ENCODE measurements around the gene EIF5A.
"Not testable (repeated sequence)": the region's sequence is repeated elsewhere in the genome, so short reads cannot be mapped to it uniquely, and the experiment has no call there.

The EIF5A gene

GRCh38 chr17:7330638-7331015 is 23.2 kb downstream of the EIF5A start:
- no peak for DNase-seq (ENCODE audit: low read depth)

GRCh38 chr17:7332111-7332510 is 24.7 kb downstream of the EIF5A start:
- DNase-seq (ENCODE audit: low read depth) = no peak

GRCh38 chr17:7332600-7333069 is 25.2 kb downstream of the EIF5A start:
- DNase-seq (ENCODE audit: low read depth) = not testable (repeated sequence)

GRCh38 chr17:7334938-7335538 is 27.6 kb downstream of the EIF5A start:
- no peak for DNase-seq (ENCODE audit: low read depth)

GRCh38 chr17:7335765-7336164 is 28.3 kb downstream of the EIF5A start:
- DNase-seq (ENCODE audit: low read depth) = not testable (repeated sequence)

- no peak for DNase-seq (ENCODE audit: low read depth)
These were observed 29.1 kb downstream of the EIF5A start, which contains the start of gene ACAP1 for GRCh38 chr17:7336240-7337175. Gene ACAP1 (plus strand): TSS chr17:7336529. CDS start chr17:7336735, 206 bp downstream.

GRCh38 chr17:7337600-7337999 is 30.2 kb downstream of the EIF5A start:
- DNase-seq (ENCODE audit: low read depth) = not testable (repeated sequence)

GRCh38 chr17:7340179-7340578 is 32.8 kb downstream of the EIF5A start:
- DNase-seq (ENCODE audit: low read depth) = no peak

GRCh38 chr17:7341842-7342241 is 34.4 kb downstream of the EIF5A start:
- no peak for DNase-seq (ENCODE audit: low read depth)

GRCh38 chr17:7343250-7343649 is 35.8 kb downstream of the EIF5A start:
- DNase-seq (ENCODE audit: low read depth) = no peak

GRCh38 chr17:7346761-7347614 is 39.6 kb downstream of the EIF5A start:
- DNase-seq (ENCODE audit: low read depth) = no peak

- DNase-seq (ENCODE audit: low read depth) = no peak
These were observed 40.4 kb downstream of the EIF5A start for GRCh38 chr17:7347630-7348477.

- DNase-seq (ENCODE audit: low read depth) = no peak
These were observed 41.2 kb downstream of the EIF5A start for GRCh38 chr17:7348478-7349242.

- DNase-seq (ENCODE audit: low read depth) = peak; percentile 68
These were observed 44.5 kb downstream of the EIF5A start, which contains the start of gene KCTD11 for GRCh38 chr17:7351665-7352502. Gene KCTD11 (plus strand): TSS chr17:7352162.

GRCh38 chr17:7352503-7352889 is 45.1 kb downstream of the EIF5A start:
- DNase-seq (ENCODE audit: low read depth) = no peak

GRCh38 chr17:7352910-7353635 is 45.6 kb downstream of the EIF5A start:
- DNase-seq (ENCODE audit: low read depth) = no peak

- no peak for DNase-seq (ENCODE audit: low read depth)
These were observed 46.9 kb downstream of the EIF5A start for GRCh38 chr17:7354262-7354843.

GRCh38 chr17:7355053-7355452 is 47.6 kb downstream of the EIF5A start, which contains the start of gene TMEM95:
Gene TMEM95 (plus strand): TSS chr17:7355156. CDS start chr17:7355205, 49 bp downstream.
- no peak for DNase-seq (ENCODE audit: low read depth)

Data from HS-5 (cell line).